IPS-15b (cell line): ENCODE data around the gene LCN1.
"Not testable (repeated sequence)": the region's sequence is repeated elsewhere in the genome, so short reads cannot be mapped to it uniquely, and the experiment has no call there.

Experiments
- H3K27me3 ChIP-seq: one replicate; pipeline ENCODE4 v1.6.1; 2013; ENCODE audit warnings: low read length; ENCODE audit not compliant: control insufficient read depth, insufficient read depth
- H3K36me3 ChIP-seq: one replicate; pipeline ENCODE4 v1.6.1; 2013; ENCODE audit warnings: low read length; ENCODE audit not compliant: control insufficient read depth, insufficient read depth
- H3K4me1 ChIP-seq: one replicate; pipeline ENCODE4 v1.6.1; 2013; ENCODE audit warnings: mild to moderate bottlenecking, low read length; ENCODE audit not compliant: control insufficient read depth, insufficient read depth
- H3K4me3 ChIP-seq: one replicate; pipeline ENCODE4 v1.5.1; 2013; ENCODE audit warnings: low read depth, low read length
- H3K9ac ChIP-seq: one replicate; pipeline ENCODE4 v1.6.1; 2013; ENCODE audit warnings: low read depth, mild to moderate bottlenecking, low read length
- H3K9me3 ChIP-seq: one replicate; pipeline ENCODE4 v1.6.1; 2013; ENCODE audit warnings: mild to moderate bottlenecking, low read length; ENCODE audit not compliant: control insufficient read depth, insufficient read depth

LCN1 gene

DNA sequence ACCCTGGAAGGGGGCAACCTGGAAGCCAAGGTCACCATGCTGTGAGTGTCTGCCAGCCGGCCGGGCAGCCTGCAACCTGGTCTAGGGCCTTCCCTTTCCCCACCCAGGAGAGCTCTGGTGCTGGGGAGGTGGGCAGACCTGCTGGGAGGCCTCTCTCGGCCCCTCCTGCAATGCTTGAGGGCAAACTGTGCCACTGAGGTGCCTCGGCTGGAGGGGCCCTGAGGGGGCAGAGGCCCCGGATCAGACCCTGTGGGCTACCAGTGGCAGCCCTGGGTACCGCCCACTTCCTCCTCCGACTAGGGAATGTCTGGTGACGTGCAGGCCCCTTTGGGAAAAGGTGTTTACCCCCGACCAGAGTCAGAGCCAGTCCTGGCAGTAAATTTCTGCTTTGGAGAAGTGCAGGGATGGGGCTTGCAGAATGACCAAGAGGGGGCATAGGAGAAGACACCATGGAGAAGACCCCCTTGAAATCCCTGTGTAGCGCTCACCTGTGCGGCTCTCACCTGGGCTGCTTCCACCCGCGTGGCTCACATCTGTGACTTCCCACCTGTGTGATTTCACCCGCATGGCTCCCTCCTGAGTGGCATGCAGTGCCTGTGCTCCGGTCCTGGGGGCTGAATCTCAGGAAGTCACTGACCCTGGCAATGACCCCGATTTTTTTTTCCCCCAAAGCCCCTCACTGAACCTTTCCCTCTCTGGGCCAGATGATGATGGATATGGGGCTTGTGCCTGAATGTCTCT is 1.1 kb downstream of the LCN1 start:
- H3K4me1 ChIP-seq: no peaks in the 10 kb centered on the region
- H3K36me3 ChIP-seq: no peaks in the 10 kb centered on the region
- no peak overlapping the region for H3K9ac ChIP-seq
- H3K4me3 ChIP-seq: no peak overlapping the region
- no peaks in the 10 kb centered on the region for H3K9me3 ChIP-seq
- H3K27me3 ChIP-seq: no peaks in the 10 kb centered on the region

DNA sequence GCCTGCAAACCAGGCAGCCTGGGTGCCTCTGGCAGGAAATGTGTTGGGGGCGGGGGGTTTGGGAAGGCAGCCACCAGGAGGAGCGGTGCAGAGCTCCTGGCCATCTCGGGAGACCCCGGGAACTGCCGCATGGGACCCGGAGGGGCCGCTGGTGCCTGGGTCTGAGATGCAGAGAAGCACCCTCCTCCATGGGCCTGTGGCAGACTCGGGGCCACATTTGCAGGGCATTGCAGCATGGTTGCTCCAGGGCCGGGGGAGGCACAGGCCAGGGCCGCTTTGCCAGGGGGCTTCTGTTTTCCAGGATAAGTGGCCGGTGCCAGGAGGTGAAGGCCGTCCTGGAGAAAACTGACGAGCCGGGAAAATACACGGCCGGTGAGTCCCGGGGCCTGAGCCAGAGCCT is 1.7 kb downstream of the LCN1 start:
- Histone ChIP-seq H3K4me3 (no peak overlapping the region), H3K27me3 (no peaks in the 10 kb centered on the region), H3K4me1 (no peaks in the 10 kb centered on the region), H3K9ac (no peak overlapping the region), H3K9me3 (no peaks in the 10 kb centered on the region), H3K36me3 (no peaks in the 10 kb centered on the region)

DNA sequence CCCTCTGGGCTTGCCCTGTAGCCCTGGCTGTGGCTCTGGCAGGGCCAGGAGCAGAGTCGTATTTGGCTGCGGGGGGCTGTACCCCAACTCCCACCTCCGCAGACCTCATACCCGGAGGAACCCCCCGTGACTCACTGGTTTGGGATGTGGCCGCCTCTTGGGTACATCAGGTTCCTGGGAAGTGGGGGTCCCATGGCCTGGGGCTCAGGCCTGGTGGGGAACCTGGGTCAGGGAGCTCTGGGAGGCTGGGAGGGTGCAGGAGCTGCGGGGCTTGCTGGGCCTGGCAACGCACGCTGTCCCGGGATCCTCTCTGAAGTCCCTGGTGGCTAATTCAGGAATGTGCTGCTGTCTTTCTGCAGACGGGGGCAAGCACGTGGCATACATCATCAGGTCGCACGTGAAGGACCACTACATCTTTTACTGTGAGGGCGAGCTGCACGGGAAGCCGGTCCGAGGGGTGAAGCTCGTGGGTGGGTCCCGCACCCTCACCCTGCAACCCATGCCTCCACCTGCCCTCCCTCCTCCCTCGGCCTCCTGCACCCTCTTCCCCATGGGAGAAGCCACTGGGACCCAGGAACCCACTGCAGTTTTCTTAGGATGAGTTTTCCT is 2.4 kb downstream of the LCN1 start:
- H3K27me3 ChIP-seq: no peaks in the 10 kb centered on the region
- H3K4me1 ChIP-seq: no peaks in the 10 kb centered on the region

DNA sequence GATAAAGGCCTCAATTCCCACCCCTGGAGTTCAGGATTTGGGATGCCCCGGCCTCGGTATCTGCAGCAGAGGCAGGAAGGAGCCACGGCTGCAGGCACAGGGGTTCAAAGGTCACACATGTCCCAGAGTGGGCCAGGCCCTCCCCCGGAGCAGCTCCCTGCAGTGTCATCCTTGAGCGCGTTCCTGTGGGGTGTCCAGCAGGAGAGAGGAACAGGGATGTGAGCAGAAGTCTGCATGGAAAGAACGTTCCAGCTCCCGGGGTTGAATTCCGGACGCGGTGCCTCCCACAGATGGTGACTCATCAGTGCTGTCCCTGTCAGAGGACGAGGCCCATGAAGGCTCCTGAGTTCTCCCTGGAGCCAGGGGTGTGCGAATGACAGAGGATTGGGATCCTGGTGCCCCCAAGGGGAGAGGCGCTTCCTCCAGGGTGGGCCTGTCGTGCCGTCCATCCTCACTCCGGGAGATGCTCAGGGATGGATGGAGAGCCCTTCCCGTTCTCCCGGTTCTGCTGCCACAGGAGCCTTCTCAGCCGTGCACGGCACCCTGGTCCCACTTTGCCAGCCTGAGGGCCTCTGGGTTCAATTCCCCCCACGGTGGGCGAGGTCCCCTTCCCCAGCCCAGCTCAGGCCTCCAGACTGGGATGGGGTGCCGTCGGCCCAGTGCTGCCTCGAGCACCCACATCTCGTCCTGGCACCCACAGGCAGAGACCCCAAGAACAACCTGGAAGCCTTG is 3.1 kb downstream of the LCN1 start:
- Histone ChIP-seq H3K9ac (no peak overlapping the region), H3K9me3 (no peaks in the 10 kb centered on the region), H3K27me3 (no peaks in the 10 kb centered on the region), H3K36me3 (no peaks in the 10 kb centered on the region), H3K4me3 (no peak overlapping the region), H3K4me1 (no peaks in the 10 kb centered on the region)

More for the DNA sequence above, 2.4 kb downstream of the LCN1 start:
- H3K4me3 ChIP-seq: no peak overlapping the region
- H3K9me3 ChIP-seq: no peaks in the 10 kb centered on the region
- H3K36me3 ChIP-seq: no peaks in the 10 kb centered on the region
- no peak overlapping the region for H3K9ac ChIP-seq

DNA sequence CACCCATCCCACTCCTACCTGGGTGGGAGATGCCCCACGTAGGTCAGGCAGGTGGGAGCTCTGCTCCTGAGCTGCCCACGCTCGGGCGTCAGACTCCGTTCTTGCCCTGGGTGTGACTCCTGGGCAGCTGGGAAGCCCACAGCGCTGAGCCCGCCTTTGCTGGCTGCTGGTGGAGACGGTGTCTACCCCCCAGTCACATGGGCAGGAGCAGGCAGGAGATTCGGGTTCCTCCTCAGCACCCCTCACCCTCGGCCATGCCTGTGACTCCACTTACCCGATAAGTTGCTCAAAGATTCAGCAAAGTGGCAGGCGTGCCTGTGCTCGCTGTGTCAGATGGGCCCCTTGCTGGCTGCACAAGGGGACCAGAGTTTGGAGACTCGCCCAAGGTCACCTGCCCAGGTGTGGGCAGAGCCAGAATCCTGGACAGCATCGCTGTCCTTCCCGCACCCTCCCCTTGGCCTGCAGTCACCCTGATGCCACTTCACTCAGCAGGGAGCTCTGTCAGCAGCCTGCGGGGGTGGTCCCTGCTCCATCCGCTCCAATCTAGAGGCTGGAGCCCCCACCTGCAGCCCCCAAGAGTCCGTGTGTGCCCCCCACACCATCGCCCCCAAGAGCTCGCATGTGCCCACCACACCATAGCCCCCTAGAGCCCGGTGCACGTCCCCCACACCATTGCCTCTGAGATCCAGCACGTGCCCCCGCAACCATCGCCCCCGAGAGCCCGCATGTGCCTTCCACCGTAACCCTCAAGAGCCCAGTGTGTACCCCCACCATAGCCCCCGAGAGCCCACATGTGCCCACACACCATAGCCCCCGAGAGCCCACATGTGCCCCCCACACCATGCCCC is 4.2 kb downstream of the LCN1 start:
- no peaks in the 10 kb centered on the region for H3K4me1 ChIP-seq
- H3K36me3 ChIP-seq: no peaks in the 10 kb centered on the region
- H3K9me3 ChIP-seq: no peaks in the 10 kb centered on the region
- H3K4me3 ChIP-seq: no peak overlapping the region
- H3K9ac ChIP-seq: no peak overlapping the region
- no peaks in the 10 kb centered on the region for H3K27me3 ChIP-seq

DNA sequence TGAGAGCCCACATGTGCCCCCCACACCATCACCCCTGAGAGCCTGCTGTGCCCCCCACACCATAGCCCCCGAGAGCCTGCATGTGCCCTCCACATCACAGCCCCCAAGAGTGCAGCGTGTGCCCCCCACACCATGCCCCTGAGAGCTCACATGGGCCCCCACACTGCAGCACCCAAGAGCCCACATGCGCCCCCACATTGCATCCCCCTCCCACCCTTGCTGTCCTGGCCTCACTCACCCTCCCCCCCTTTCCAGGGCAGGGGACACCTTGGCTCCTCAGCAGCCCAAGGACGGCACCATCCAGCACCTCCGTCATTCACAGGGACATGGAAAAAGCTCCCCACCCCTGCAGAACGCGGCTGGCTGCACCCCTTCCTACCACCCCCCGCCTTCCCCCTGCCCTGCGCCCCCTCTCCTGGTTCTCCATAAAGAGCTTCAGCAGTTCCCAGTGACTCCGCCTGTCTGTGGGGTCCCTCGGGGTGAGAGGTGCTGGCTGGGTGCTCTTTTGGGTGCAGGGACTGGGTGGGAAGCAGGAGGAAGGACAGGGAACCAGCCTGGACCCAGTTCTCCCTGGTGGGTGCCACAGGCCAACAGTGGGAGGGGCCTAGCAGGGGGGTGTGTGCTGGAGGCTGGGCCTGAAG is 5.0 kb downstream of the LCN1 start:
- no peaks in the 10 kb centered on the region for H3K27me3 ChIP-seq

DNA sequence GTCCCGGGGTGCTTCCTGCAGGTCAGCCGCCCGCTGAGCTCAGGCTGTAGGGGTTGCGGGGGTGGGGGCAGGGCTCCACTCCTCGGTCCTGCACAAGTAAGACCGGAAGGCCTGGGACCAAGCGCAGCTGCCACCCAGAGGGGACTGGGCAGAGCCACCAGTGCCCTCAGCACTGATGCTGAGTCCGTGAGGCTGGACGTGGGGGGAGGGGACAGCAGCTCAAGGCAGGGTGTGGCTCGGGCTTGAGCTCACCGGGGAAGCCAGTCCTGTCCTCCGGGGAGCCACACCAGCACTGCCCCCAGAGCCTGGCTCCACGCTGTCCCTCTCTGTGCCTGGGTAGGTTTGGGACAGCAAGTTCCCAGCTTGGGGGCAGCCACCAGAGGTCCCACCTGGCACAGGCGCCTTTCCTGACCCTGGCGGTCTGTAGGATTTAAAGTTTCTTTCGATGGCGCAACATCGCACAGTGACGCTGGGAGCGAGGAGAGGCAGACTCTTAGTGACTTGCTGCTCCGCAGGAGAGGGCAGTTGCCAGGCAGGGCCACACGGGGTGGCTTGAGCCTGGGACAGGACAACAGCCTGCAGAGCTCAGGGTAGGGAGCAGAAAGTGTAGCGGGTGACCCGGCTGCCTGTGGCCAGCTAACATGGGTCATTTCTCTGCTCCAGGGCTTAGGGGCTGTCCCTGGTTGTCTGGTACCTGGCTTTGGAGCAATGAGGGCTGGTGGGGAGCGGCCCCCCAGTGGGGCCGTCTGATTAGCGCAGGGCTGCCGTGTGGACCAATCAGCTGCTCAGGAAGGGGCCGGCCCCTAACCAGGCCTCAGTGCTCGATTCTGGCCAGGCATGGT is 5.7 kb downstream of the LCN1 start:
- no peaks in the 10 kb centered on the region for H3K27me3 ChIP-seq
- no peak overlapping the region for H3K4me3 ChIP-seq
- H3K9me3 ChIP-seq: no peaks in the 10 kb centered on the region
- H3K4me1 ChIP-seq: no peaks in the 10 kb centered on the region
- H3K9ac ChIP-seq: no peak overlapping the region
- no peaks in the 10 kb centered on the region for H3K36me3 ChIP-seq

More for the DNA sequence above, 5.0 kb downstream of the LCN1 start:
- H3K9me3 ChIP-seq: no peaks in the 10 kb centered on the region
- no peaks in the 10 kb centered on the region for H3K4me1 ChIP-seq
- no peak overlapping the region for H3K9ac ChIP-seq
- no peaks in the 10 kb centered on the region for H3K36me3 ChIP-seq
- no peak overlapping the region for H3K4me3 ChIP-seq

DNA sequence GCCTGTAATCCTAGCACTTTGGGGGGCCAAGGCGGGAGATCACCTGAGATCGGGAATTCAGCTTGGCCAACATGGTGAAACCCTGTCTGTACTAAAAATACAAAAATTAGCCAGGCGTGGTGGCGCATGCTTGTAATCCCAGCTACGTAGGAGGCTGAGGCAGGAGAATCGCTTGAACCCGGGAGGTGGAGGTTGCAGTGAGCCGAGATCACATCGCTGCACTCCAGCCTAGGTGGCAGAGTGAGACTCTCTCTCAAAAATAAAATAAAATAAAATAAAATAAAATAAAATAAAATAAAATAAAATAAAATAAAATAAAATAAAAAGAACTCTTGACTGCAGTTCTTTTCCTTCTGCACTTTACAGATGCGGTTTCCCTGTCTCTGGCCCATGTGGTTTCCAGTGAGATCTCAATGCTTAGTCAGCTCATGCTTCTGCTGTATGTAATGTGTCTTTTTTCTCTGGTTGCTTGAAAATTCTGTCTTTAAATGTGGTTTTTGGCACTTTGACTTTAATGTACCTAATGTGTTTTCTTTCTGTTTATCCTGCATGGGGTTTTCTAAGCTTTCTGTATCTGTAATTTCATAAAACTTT is 7.7 kb downstream of the LCN1 start:
- not testable (repeated sequence) for H3K9me3 ChIP-seq, H3K9ac ChIP-seq, H3K36me3 ChIP-seq, H3K4me3 ChIP-seq, H3K27me3 ChIP-seq, H3K4me1 ChIP-seq

DNA sequence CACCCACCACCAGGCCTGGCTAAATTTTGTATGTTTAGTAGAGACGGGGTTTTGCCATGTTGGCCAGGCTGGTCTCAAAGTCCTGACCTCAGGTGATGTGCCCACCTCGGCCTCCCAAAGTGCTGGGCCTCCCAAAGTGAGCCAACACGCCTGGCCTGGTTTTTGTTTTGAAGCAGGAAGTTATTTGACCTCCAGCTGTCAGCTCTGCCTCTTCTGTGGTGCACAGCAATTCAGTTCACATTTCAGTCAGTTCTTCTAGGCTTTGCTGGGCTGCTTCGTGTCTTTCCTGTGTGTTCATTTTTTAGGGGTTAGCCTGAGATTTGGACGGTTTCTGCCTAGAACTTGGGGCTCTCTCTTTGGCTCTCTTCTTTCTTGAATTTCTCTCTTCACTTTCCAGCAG is 8.9 kb downstream of the LCN1 start:
- Histone ChIP-seq H3K36me3 (no peaks in the 10 kb centered on the region), H3K27me3 (no peaks in the 10 kb centered on the region), H3K9ac (no peak overlapping the region), H3K4me1 (no peaks in the 10 kb centered on the region), H3K9me3 (no peaks in the 10 kb centered on the region), H3K4me3 (no peak overlapping the region)

DNA sequence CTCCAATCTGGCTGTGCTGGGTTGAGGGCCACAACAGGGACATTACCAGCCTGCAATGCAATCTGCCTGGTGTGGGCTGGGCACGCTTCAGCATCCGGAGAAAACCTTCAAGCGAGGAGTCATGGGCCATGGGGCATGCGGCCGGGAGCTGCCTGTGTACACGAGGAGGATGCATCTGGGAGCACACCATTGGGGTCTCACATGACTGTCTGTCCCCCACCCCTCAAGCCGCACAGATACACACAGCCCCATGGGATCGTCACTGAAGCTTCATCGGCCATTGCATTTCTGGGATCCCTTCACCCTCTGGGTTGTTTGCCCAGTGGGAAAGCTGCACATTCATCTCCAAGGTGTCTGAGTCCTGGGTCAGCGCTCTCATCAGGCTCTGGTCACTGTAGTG is 9.9 kb downstream of the LCN1 start:
- no peaks in the 10 kb centered on the region for H3K4me1 ChIP-seq
- H3K4me3 ChIP-seq: no peak overlapping the region
- no peak overlapping the region for H3K9ac ChIP-seq
- H3K9me3 ChIP-seq: no peaks in the 10 kb centered on the region
- no peaks in the 10 kb centered on the region for H3K36me3 ChIP-seq
- H3K27me3 ChIP-seq: no peaks in the 10 kb centered on the region
